ENCODE results near the gene KCNAB1.
"Not testable (repeated sequence)": the region's sequence is repeated elsewhere in the genome, so short reads cannot be mapped to it uniquely, and the experiment has no call there.

The KCNAB1 gene

DNA sequence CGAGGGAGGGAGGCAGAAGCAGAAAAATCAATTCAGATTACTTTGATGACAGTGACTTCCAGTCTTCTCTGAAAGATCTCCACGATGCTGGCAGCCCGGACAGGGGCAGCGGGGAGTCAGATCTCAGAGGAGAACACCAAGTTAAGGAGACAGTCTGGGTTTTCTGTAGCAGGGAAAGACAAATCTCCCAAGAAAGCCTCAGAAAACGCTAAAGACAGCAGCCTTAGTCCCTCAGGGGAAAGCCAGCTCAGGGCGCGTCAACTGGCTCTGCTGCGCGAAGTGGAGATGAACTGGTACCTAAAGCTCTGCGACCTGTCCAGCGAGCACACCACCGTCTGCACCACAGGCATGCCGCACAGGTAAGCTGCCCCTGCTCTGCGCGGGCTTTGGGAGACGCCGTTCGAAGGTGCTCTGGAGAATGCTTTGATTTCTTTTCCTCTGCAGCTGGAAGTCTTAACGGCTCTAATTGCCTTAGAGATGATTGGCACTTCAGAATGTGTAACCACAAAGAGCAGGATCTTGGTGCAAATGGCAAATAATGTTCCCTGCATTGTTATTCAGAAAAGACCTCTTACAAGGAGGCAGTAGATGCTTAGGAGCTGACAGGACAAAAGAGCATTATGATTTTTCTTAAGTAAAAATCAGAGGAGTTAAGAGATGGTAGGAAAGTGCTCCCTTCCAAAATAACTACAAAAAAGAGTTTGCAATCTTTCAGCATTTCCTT lies at the start of gene KCNAB1:
Gene KCNAB1, plus strand, starts transcription at position 51 of the 724 bp plus-strand sequence.
- no peak for DNase-seq (ENCODE audit: low spot score)

DNA sequence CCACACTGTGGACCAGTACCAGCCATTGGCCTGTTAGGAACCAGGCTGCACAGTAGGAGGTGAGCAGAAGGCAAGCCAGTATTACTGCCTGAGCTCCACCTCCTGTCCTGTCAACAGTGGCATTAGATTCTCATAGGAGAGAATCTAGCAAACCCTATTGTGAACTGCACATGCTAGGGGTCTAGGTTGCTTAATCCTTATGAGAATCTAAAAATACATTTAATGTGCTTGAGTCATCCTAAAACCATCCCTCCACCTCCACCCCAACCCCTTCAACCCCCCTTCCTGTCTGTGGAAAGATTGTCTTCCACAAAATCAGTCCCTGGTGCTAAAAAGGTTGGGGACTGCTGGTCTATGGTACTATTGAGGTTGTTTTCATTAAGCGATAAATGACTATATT lies 49.3 kb upstream of the KCNAB1 start:
- DNase-seq (ENCODE audit: low spot score) = no peak

GRCh38 chr3:156072950-156073657 lies 47.3 kb upstream of the KCNAB1 start:
- DNase-seq (ENCODE audit: low spot score) = not testable (repeated sequence)

- no peak for DNase-seq (ENCODE audit: low spot score)
Observed at GRCh38 chr3:156090126-156090525, 30.3 kb upstream of the KCNAB1 start.

GRCh38 chr3:156093964-156094363 lies 26.4 kb upstream of the KCNAB1 start:
- DNase-seq (ENCODE audit: low spot score) = no peak

- no peak for DNase-seq (ENCODE audit: low spot score)
Observed at GRCh38 chr3:156094391-156094790, 26.0 kb upstream of the KCNAB1 start.

DNA sequence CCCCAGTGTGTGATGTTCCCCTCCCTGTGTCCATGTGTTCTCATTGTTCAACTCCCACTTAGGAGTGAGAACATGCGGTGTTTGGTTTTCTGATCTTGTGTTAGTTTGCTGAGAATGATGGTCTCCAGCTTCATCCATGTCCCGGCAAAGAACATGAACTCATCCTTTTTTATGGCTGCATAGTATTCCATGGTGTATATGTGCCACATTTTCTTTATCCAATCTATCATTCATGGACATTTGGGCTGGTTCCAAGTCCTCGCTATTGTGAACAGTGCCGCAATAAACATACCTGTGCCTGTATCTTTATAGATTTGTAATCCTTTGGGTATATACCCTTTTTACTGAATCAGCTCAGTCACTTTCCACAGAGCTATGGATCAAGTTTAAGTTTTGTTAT lies 24.7 kb upstream of the KCNAB1 start:
- DNase-seq (ENCODE audit: low spot score) = not testable (repeated sequence)

DNA sequence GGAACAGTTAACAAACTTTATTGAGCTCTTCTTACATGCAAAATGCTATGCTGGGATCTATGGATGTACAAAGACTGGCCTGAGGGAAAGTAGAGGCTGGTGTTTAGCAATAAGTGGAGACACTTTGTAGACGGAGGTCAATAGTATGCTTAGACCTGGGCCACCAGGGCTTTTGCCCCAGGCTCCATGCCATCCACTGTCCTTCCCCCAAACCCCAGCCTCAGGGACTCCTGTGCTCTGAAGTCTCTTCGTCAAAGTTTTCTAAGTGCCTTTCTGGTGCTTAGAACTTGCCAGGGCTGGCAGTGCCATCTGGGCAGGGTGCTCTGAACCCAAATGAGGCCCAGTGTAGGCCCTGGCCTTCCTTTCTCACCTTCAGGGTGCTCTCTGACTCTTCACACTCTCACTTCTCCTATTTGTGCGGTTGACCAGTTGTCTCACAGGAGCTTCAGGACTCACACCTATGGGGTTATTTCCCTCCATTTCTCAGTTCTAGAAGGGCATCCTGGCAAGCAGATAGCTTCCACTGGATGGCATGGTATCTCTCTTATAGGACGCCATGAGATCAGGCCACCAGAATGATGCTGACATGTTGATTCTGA lies 21.8 kb upstream of the KCNAB1 start:
- DNase-seq (ENCODE audit: low spot score) = no peak

- not testable (repeated sequence) for DNase-seq (ENCODE audit: low spot score)
Observed at GRCh38 chr3:156099348-156099747, 21.0 kb upstream of the KCNAB1 start.

GRCh38 chr3:156099984-156100383 lies 20.4 kb upstream of the KCNAB1 start:
- not testable (repeated sequence) for DNase-seq (ENCODE audit: low spot score)

DNA sequence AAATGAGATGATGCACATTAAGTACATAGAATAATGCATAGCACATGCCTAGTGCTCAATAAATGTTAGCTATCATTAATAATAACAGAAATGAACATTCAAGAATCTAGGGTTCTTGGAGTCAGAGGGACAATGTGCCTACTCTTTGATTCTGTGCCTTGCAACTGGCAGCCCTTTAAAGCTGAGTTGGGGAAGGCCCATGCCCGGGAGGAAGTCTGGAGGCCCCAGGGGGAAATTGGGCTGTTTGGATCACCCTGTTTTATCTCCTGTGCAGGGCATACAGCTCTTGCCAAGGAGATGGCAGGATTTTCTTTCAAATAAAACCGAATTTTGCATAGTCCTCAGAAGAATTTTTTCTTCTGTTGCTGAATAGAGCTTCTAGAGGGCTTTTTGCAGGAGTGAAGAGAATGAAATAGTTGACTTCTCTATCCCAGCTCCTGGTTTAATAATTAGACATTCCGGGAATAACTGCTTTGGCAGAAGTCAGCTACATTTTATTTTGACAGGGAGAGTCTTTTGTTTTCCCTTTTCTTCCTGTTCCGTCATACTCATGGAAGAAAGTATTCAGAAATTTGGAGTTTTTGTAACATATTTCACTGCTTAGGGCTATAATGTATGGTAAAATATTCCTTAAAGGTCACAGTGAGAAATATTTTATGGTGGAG lies 18.0 kb upstream of the KCNAB1 start:
- no peak for DNase-seq (ENCODE audit: low spot score)

- no peak for DNase-seq (ENCODE audit: low spot score)
Observed at GRCh38 chr3:156106721-156107373, 13.5 kb upstream of the KCNAB1 start.

- DNase-seq (ENCODE audit: low spot score) = no peak
Observed at GRCh38 chr3:156107504-156107903, 12.9 kb upstream of the KCNAB1 start.

- DNase-seq (ENCODE audit: low spot score) = no peak
Observed at GRCh38 chr3:156108616-156109015, 11.8 kb upstream of the KCNAB1 start.

GRCh38 chr3:156109989-156110388 lies 10.4 kb upstream of the KCNAB1 start:
- DNase-seq (ENCODE audit: low spot score) = no peak

DNA sequence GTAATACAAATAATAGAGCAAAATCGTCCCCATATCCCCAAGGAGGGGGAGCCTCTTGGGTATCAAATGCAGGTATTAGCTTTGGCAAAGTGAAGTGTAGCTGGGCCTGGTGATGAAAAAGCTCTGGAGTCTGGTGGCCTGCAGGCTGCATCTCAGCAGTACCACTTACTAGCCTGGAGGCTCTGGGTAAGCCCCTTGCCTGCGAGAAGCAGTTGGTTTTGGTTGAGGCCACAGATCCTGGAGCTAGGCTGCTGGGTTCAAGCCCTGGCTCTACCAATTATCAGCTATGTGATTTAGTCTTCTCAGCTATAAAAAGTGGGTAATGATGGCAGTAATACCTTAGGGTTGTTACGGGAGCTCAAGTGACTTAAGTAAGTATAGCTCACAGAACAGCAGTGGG lies 6.1 kb downstream of the KCNAB1 start:
- DNase-seq (ENCODE audit: low spot score) = no peak

DNA sequence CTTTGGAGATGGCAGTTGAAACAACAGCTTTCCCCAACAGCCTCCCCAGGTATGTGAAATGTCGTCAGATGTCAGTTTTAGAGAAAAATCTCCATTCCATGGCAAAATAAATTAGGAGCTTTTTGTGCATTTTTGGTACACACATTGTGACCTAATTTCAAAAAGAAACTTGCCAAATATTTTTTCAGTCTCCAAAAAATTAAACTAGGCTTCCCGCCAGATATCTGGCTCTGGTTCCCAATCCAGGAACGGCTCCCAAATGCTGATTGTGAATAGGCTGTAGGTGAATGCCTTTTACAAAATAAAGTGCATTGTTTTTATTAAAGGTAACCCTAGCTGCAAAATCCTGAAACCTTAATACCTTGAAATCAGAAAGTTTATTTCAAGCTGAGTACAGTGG lies 10.9 kb downstream of the KCNAB1 start:
- no peak for DNase-seq (ENCODE audit: low spot score)

DNA sequence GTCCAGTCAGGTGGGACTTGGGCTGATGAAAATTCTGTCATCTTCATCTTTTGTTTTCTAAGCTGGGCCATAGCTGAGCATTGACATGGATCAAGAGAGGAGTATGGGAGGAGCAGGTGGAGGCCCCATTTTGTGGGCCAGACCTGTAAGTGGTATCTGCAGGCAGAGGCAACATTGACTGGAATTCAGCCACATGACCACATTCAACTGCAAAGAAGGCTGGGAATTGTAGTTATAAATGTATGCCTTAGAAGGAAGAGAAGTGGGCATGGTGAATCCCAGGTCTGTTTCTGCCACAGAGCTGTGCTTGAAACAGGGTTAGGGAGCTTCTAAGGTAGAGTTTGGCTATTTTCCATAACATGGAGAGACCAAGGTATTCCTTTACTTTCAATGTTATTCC lies 11.4 kb downstream of the KCNAB1 start:
- DNase-seq (ENCODE audit: low spot score) = no peak

DNA sequence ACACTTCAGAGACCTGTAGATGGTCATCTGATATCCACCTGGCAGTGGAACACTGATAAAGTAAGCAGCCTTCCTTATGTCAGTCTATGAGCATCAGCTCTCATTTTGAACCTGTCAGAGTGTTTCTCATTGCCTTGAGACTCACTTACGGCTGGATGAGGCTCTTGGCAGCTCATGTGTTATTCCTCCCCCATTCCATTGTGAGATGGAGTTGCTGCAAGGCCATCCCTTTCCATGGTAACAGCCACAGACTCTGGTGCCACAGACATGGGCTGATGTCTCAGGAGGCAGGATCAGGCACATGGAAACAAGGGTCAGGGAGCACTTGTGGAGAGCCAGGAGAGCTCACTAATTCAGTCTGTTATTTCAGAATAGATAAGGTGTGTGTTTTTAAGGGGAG lies 11.9 kb downstream of the KCNAB1 start:
- no peak for DNase-seq (ENCODE audit: low spot score)

GRCh38 chr3:156133076-156133475 lies 12.7 kb downstream of the KCNAB1 start:
- DNase-seq (ENCODE audit: low spot score) = no peak

DNA sequence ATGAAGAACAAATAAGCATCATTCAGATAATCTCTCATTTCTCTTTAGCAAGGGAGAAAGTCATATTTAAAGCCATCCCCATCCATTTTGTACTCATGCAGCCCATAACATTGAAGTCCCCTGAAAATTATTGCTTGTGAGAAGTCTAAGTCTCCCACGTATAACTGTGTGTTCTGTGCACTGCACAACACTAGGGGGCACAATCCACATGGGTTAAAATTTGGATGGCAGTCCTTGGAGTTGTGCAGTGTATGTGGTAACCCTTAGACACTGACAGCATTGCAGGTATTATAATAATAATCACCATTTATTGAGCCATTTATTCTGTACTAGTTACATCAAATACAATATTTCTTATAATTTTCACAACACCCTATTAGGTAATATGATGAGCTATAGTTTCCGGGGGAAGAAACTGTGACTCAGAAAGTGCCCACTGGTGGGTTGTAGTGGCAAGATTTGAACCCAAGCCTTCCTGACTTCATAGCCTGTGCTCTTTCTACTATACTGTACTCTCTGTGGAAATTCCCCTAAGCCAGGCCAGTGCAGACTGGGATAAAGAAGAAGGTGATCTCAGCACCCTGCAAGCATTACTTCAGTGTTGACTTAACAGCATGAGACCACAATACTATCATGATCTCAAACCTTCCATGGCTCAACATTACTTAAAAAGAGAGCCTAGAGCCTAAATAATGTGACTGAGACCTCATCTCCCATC lies 15.7 kb downstream of the KCNAB1 start:
- DNase-seq (ENCODE audit: low spot score) = no peak

- DNase-seq (ENCODE audit: low spot score) = not testable (repeated sequence)
Observed at GRCh38 chr3:156137397-156137796, 17.0 kb downstream of the KCNAB1 start.

Data from GM03348 (cell line).